H9 (cell line): ENCODE results near the gene CALHM6. TPM values are rescaled to one million over a fixed set of nuclear protein-coding genes. Genes with fewer than 3 reads are reported as not detected.
A peak's percentile ranks its signal among the peaks of the same experiment; 100 is the strongest.

ENCODE experiments used
- DNase-seq: peaks from one replicate; pipeline ENCODE4 v3.0.0-alpha.2; 2017
- H2AFZ ChIP-seq: one replicate; pipeline ENCODE4 v1.6.1; 2013; ENCODE audit warnings: mild to moderate bottlenecking, low read length, control low read depth, moderate library complexity
- H2AK5ac ChIP-seq: 2 replicates; pipeline ENCODE4 v1.6.1; 2013; ENCODE audit warnings: low read length, control low read depth, mixed read lengths; ENCODE audit not compliant: insufficient read length
- H2BK120ac ChIP-seq: one replicate; pipeline ENCODE4 v1.6.1; 2013; ENCODE audit warnings: low read depth, mild to moderate bottlenecking, low read length, control low read depth, inconsistent platforms; ENCODE audit not compliant: poor library complexity, severe bottlenecking
- H2BK12ac ChIP-seq: 2 replicates; pipeline ENCODE4 v1.6.1; 2013; ENCODE audit warnings: low read length, control low read depth, mixed read lengths, low read depth; ENCODE audit not compliant: insufficient read length
- H2BK15ac ChIP-seq: 2 replicates; pipeline ENCODE4 v1.6.1; 2013; ENCODE audit warnings: low read depth, low read length, control low read depth
- H2BK20ac ChIP-seq: one replicate; pipeline ENCODE4 v1.6.1; 2013; ENCODE audit warnings: low read depth, mild to moderate bottlenecking, low read length, control low read depth, inconsistent platforms; ENCODE audit not compliant: poor library complexity, severe bottlenecking
- H2BK5ac ChIP-seq: 2 replicates; pipeline ENCODE4 v1.6.1; 2013; ENCODE audit warnings: low read length, control low read depth, mixed read lengths; ENCODE audit not compliant: insufficient read length
- H3K14ac ChIP-seq: 2 replicates; pipeline ENCODE4 v1.6.1; 2013; ENCODE audit warnings: low read length, control low read depth; ENCODE audit not compliant: insufficient read depth
- H3K18ac ChIP-seq: 2 replicates; pipeline ENCODE4 v1.6.1; 2013; ENCODE audit warnings: low read depth, mild to moderate bottlenecking, mixed read lengths, low read length, control low read depth; ENCODE audit not compliant: insufficient read length
- H3K23ac ChIP-seq: 2 replicates; pipeline ENCODE4 v1.6.1; 2013; ENCODE audit warnings: low read length, control low read depth, mixed read lengths, low read depth; ENCODE audit not compliant: insufficient read length
- H3K23me2 ChIP-seq: 2 replicates; pipeline ENCODE4 v1.6.1; 2013; ENCODE audit warnings: low read depth, mild to moderate bottlenecking, mixed read lengths, low read length, control low read depth; ENCODE audit not compliant: insufficient read length, poor library complexity, severe bottlenecking
- H3K27ac ChIP-seq: 2 replicates; pipeline ENCODE4 v1.5.1; 2013; ENCODE audit warnings: low read length, control low read depth, mixed read lengths, low read depth; ENCODE audit not compliant: insufficient read length
- H3K27me3 ChIP-seq: 2 replicates; pipeline ENCODE4 v1.6.1; 2013; ENCODE audit warnings: low read length, control low read depth, inconsistent platforms; ENCODE audit not compliant: insufficient read depth
- H3K4ac ChIP-seq: 2 replicates; pipeline ENCODE4 v1.6.1; 2013; ENCODE audit warnings: low read depth, mild to moderate bottlenecking, control low read depth, inconsistent platforms, low read length, moderate library complexity
- H3K4me1 ChIP-seq: 2 replicates; pipeline ENCODE4 v1.6.1; 2013; ENCODE audit warnings: low read length, control low read depth, inconsistent platforms; ENCODE audit not compliant: insufficient read depth
- H3K4me2 ChIP-seq: 2 replicates; pipeline ENCODE4 v1.6.1; 2013; ENCODE audit warnings: low read length, control low read depth, mixed read lengths; ENCODE audit not compliant: insufficient read length, insufficient read depth
- H3K56ac ChIP-seq: 2 replicates; pipeline ENCODE4 v1.6.1; 2013; ENCODE audit warnings: low read depth, mild to moderate bottlenecking, mixed read lengths, low read length, control low read depth; ENCODE audit not compliant: insufficient read length
- H3K79me1 ChIP-seq: 2 replicates; pipeline ENCODE4 v1.6.1; 2013; ENCODE audit warnings: low read depth, mild to moderate bottlenecking, moderate library complexity, low read length, control low read depth, inconsistent platforms; ENCODE audit not compliant: insufficient read depth, poor library complexity, severe bottlenecking
- H3K79me2 ChIP-seq: 2 replicates; pipeline ENCODE4 v1.6.1; 2013; ENCODE audit warnings: low read length, control low read depth, inconsistent platforms; ENCODE audit not compliant: insufficient read depth
- H3K9ac ChIP-seq: 2 replicates; pipeline ENCODE4 v1.6.1; 2013; ENCODE audit warnings: low read length, control low read depth, mixed read lengths; ENCODE audit not compliant: insufficient read length; ENCODE audit errors: extremely low read depth
- H3K9me3 ChIP-seq: one replicate; pipeline ENCODE4 v1.6.1; 2013; ENCODE audit warnings: low read depth, low read length, inconsistent platforms; ENCODE audit not compliant: control insufficient read depth
- H3T11ph ChIP-seq: one replicate; pipeline ENCODE4 v1.6.1; 2013; ENCODE audit warnings: mild to moderate bottlenecking, low read length, control low read depth, inconsistent platforms
- H4K20me1 ChIP-seq: one replicate; pipeline ENCODE4 v1.6.1; 2013; ENCODE audit not compliant: control insufficient read depth, insufficient read length, insufficient read depth
- H4K5ac ChIP-seq: 2 replicates; pipeline ENCODE4 v1.6.1; 2013; ENCODE audit warnings: low read depth, mild to moderate bottlenecking, mixed read lengths, low read length, control low read depth; ENCODE audit not compliant: insufficient read length
- H4K8ac ChIP-seq: replicated peaks from 2 replicates; pipeline ENCODE4 v1.6.1; 2013; ENCODE audit warnings: low read length, control low read depth, mixed read lengths, low read depth; ENCODE audit not compliant: insufficient read length
- H4K91ac ChIP-seq: 2 replicates; pipeline ENCODE4 v1.6.1; 2013; ENCODE audit warnings: low read depth, mild to moderate bottlenecking, moderate library complexity, mixed read lengths, low read length, control low read depth; ENCODE audit not compliant: insufficient read length
- H3K27ac Mint-ChIP-seq, 3 experiments: 2 replicates in 2 of 3; 3 replicates in 1 of 3; pipeline ENCODE4 v1.8.0; 2020 to 2021; ENCODE audit warnings: mixed read lengths in 3 of 3, mild to moderate bottlenecking in 1 of 3, moderate library complexity in 1 of 3
- H3K27me3 Mint-ChIP-seq: 2 replicates; pipeline ENCODE4 v1.8.0; 2021; ENCODE audit warnings: low read depth, mild to moderate bottlenecking, moderate library complexity, mixed read lengths
- H3K36me3 Mint-ChIP-seq, 3 experiments: 2 replicates in 2 of 3; 3 replicates in 1 of 3; pipeline ENCODE4 v1.8.0; 2020 to 2021; ENCODE audit warnings: low read depth in 3 of 3, mixed read lengths in 3 of 3; ENCODE audit not compliant: insufficient read depth in 1 of 3
- H3K4me1 Mint-ChIP-seq, 2 experiments: 2 replicates each; pipeline ENCODE4 v1.8.0; 2020; ENCODE audit warnings: mixed read lengths in 2 of 2
- H3K4me3 Mint-ChIP-seq, 2 experiments: 2 replicates in 1 of 2; 3 replicates in 1 of 2; pipeline ENCODE4 v1.8.0; 2020 to 2021; ENCODE audit warnings: mild to moderate bottlenecking in 2 of 2, mixed read lengths in 2 of 2, moderate library complexity in 1 of 2
- H3K9me3 Mint-ChIP-seq, 2 experiments: 2 replicates in 1 of 2; 3 replicates in 1 of 2; pipeline ENCODE4 v1.8.0; 2020; ENCODE audit warnings: mild to moderate bottlenecking in 2 of 2, mixed read lengths in 2 of 2, moderate library complexity in 1 of 2
- CTCF ChIP-seq: fragments of 200-600 bp; sonication (generic); conservative IDR thresholded peaks from 3 replicates; pipeline ENCODE4 v1.8.0; 2021; ENCODE audit warnings: antibody characterized with exemption, mild to moderate bottlenecking
- total RNA-seq: library from RNA; stranded (reverse); gene quantifications from 2 replicates; pipeline ENCODE4 v1.2.1, GENCODE V29; 2021

The CALHM6 gene
- total RNA-seq, 1 experiment from 2014 or later, result 0.44 TPM

- no peak overlapping the region for H2AK5ac ChIP-seq
- no peak overlapping the region for H2BK15ac ChIP-seq
- H3K79me2 ChIP-seq, result no peaks in the 10 kb centered on the region
- H3T11ph ChIP-seq, result no peak overlapping the region
- no peak overlapping the region for H3K56ac ChIP-seq
- no peaks in the 10 kb centered on the region for H3K79me1 ChIP-seq
- H3K9me3 ChIP-seq, result no peaks in the 10 kb centered on the region
- peak overlapping the region; percentile 58 for H3K27ac ChIP-seq
- no peak overlapping the region for H4K8ac ChIP-seq
- no peak overlapping the region for H4K91ac ChIP-seq
- Mint-ChIP-seq H3K4me3 (no peak overlapping the region; a peak in 1 of 5 replicates), H3K27ac (peak overlapping the region; percentile 74 to 94 (median 94); a peak in 6 of 7 replicates), H3K9me3 (no peaks in the 10 kb centered on the region), H3K27me3 (no peaks in the 10 kb centered on the region), H3K4me1 (peaks cover 20 to 27% of the 10 kb centered on the region in 2 experiments), H3K36me3 (peaks cover 31 to 32% (median 32%) of the 10 kb centered on the region in 3 experiments)
- H3K14ac ChIP-seq, result no peak overlapping the region
- H3K4me1 ChIP-seq, result peaks cover 3% of the 10 kb centered on the region; the same call in 1 of the 2 replicates
- no peaks in the 10 kb centered on the region for H3K27me3 ChIP-seq
- no peak overlapping the region for H3K4ac ChIP-seq
- no peaks in the 10 kb centered on the region for H3K23me2 ChIP-seq
- H2BK5ac ChIP-seq, result no peak overlapping the region
- H3K23ac ChIP-seq, result no peak overlapping the region
- H2BK12ac ChIP-seq, result no peak overlapping the region
- no peak overlapping the region for H2AFZ ChIP-seq
- DNase-seq, result no peak
- no peak overlapping the region for H3K18ac ChIP-seq
- no peak overlapping the region for H3K9ac ChIP-seq
- TF ChIP-seq CTCF, result no peak
- H3K4me2 ChIP-seq, result no peak overlapping the region
- no peak overlapping the region for H2BK20ac ChIP-seq
- H4K5ac ChIP-seq, result no peak overlapping the region
- H4K20me1 ChIP-seq, result no peaks in the 10 kb centered on the region
- H2BK120ac ChIP-seq, result no peak overlapping the region
These were observed 29.1 kb upstream of the CALHM6 start for GRCh38 chr6:116431964-116432595.
